GM19324 (cell line): ENCODE results near the gene SPINK8.
"Not testable (repeated sequence)": the region's sequence is repeated elsewhere in the genome, so short reads cannot be mapped to it uniquely, and the experiment has no call there.

Experiments
- ATAC-seq: cut with Tn5 transposase; IDR thresholded peaks from one replicate; pipeline ENCODE4 v1.9.1; 2021; ENCODE audit warnings: mild to moderate bottlenecking, moderate library complexity; ENCODE audit not compliant: unreplicated experiment, low FRiP score

SPINK8 gene

GRCh38 chr3:48285132-48285531 lies 48.3 kb downstream of the SPINK8 start:
- ATAC-seq: no peak

DNA sequence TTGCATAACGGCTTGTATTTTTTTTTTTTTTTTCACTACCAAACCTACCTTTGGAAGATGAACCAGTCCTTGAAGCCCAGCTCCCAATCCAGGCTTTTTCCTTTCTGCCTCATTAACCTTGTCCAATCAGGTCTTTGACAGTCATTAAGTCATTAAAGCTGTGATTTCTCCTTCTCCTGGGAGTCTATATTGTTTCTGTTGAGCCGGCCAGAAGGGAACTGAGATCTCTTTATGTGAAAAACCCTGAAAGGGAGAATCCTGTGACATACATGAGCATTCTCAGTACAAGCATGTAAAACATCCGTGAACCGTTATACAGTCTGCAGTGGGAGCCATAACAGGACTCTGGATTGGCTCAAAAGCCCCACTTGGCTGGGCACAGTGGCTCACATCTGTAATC lies 52.6 kb downstream of the SPINK8 start:
- no peak for ATAC-seq

DNA sequence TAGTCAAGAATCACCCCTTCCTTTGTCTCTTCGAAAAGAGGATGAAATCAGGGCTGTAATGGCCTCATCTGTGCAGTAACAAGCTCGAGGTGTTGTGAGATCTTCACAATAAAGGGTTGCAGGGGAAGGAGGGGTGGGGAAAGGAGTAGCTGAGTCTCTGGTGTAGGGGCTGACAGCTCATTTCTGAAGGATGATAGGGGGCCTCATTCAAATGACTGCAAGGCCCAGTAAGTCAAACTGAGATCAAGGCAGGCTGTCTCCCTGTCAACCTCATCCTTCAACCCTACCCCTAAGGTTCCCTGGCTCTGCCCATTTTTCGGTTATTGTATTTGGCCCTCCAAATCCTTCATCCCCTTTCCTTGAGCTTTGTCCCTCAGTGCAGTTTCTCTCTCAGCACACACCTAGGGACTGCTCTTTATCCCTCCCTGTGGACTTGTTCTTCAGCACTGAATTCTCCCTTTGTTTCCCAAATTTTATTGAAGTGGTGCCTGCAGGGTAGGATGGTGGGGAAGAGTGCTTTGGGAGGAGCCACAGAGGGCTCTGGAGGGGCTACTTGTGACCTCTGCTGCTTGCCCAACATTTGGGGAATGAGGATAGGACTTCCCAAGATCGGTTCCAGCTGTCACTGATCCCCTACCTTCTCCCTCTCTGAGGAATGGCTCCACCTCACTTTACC lies 54.4 kb downstream of the SPINK8 start:
- ATAC-seq: no peak

GRCh38 chr3:48276911-48277641 lies 56.4 kb downstream of the SPINK8 start:
- no peak for ATAC-seq

- no peak for ATAC-seq
These were observed 58.0 kb downstream of the SPINK8 start for GRCh38 chr3:48275287-48276027.

GRCh38 chr3:48274452-48274851 lies 59.0 kb downstream of the SPINK8 start:
- no peak for ATAC-seq

DNA sequence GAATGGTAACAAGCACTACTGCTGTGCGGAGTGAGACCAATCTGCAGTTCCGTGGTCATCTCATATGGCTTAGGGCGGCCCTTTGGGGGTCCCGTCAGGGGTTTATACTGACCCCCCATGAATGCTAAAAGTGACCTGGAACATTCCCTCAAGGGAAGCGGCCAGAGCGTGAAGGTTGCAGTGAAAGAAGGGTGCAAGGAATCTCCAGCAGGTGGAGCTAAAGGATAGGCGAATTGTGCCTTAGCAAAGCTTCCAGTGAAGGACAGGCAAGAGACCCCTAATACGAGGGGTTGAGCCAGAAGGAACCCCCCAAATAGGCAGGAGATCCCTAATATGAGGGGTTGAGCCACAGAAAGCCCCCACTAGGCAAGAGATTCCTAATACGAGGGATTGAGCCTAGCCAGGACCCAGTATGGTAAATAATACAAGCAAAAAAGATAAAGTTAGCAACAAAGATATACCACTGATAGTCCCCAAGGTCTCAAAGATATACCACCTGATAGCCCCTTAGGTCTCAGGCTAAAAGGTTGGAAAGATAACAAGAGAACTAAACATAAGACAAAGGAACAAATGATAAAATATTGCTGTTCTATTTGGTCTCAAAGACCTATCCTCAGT lies 59.8 kb downstream of the SPINK8 start:
- ATAC-seq: no peak

DNA sequence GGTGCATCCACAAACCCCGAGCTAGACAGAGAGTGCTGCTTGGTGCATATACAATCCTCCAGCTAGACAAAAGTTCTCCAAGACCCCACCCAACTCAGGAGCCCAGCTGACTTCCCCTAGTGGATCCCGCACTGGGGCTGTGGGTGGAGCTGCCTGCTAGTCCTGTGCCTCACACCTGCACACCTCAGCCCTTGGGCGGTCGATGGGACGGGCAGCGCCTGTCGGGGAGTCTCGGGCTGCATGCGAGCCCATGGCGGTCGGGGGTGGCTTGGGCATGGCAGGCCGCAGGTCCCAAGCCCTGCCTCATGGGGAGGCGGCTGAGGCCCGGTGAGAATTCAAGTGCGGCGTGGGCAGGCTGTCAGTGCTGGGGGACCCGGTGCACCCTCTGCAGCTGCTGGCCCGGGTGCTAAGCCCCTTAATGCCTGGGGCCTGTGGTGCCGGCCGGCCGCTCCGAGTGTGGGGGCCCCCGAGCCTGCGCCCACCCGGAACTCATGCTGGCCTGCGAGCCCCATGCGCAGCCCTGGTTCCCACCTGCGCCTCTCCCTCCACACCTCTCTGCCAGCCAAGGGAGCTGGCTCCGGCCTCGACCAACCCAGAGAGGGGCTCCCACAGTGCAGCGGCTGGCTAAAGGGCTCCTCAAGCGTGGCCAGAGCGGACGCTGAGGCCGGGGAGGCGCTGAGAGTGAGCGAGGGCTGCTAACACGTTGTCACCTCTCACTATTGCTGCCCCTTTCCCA lies 61.5 kb downstream of the SPINK8 start:
- no peak for ATAC-seq

- not testable (repeated sequence) for ATAC-seq
These were observed 62.2 kb downstream of the SPINK8 start for GRCh38 chr3:48271223-48271622.

DNA sequence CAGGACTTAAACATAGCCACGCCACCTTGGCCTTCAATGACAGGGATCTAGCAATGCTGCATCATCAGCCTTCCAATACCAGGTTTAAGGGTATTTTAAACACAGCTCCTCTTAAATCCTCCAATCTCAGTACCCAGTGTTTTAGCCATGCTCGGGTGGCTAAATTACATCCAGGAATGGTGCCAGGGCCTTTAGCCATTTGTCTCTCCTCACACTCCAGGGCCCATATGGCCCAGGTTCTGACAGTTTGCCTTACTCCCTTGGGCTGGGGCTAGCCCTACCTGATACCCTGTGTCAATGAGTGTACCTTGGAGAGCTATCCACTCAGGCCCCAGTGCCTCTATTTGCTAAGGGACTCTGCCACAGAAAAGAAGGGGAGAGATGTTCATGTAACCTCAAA lies 63.2 kb downstream of the SPINK8 start:
- no peak for ATAC-seq

GRCh38 chr3:48269592-48269991 lies 63.9 kb downstream of the SPINK8 start:
- ATAC-seq: no peak

GRCh38 chr3:48268936-48269561 lies 64.4 kb downstream of the SPINK8 start:
- ATAC-seq: no peak

DNA sequence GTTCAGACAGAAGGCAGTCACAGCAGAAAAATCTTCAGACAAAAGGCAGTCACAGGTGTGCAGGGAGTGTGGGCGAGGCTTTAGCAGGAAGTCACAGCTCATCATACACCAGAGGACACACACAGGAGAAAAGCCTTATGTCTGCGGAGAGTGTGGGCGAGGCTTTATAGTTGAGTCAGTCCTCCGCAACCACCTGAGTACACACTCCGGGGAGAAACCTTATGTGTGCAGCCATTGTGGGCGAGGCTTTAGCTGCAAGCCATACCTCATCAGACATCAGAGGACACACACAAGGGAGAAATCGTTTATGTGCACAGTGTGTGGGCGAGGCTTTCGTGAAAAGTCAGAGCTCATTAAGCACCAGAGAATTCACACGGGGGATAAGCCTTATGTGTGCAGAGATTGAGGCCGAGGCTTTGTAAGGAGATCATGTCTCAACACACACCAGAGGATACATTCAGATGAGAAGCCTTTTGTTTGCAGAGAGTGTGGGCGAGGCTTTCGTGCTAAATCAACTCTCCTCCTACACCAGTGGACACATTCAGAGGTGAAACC lies 65.0 kb downstream of the SPINK8 start:
- ATAC-seq: no peak

DNA sequence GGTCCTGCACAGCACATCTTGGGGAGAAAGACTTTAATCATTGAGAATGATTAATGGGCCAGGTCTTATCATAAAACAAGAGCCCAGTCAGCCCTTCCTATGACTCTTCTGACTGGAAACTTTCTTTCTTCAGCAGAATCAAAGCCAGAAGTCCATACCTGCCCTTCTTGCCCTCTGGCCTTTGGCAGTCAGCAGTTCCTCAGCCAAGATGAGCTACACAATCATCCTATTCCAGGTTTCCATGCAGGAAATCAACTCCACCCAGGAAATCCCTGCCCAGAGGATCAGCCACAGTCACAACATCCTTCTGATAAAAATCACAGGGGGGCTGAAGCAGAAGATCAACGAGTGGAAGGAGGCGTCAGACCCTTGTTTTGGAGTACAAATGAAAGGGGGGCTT lies 65.7 kb downstream of the SPINK8 start:
- no peak for ATAC-seq

DNA sequence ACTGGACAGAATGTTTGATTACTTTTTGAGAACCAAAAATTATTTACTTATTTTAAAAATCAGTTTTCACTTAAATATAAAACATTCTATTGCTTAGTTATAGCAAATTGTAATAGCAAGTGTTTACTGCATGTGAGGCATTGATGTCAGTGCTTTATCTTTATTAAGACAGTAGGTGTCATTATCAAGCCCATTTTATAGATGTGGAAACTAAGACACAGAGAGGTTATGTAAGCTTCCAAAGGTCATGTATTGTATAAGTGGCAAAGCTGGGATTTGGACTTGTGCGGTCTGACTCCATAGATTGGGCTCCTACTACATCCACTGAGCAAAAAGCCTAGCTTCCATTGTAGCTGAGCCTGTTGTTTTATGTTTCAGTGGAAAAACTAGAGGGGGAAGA lies 74.9 kb downstream of the SPINK8 start:
- no peak for ATAC-seq
